Stimulated activated CD8-positive, alpha-beta memory T cell treated with anti-CD3 and anti-CD28 coated beads, Interleukin-4, amount 100 ng/mL, for 24 hours (primary cell): Measurements from ENCODE around the gene KDM2A.

Experiments used
- DNase-seq: peaks from one replicate; pipeline ENCODE4 v3.0.0-alpha.2; 2020; ENCODE audit warnings: low read depth

Gene KDM2A

GRCh38 chr11:67273260-67273990, 154.4 kb downstream of the KDM2A start:
- DNase-seq, result no peak

DNA sequence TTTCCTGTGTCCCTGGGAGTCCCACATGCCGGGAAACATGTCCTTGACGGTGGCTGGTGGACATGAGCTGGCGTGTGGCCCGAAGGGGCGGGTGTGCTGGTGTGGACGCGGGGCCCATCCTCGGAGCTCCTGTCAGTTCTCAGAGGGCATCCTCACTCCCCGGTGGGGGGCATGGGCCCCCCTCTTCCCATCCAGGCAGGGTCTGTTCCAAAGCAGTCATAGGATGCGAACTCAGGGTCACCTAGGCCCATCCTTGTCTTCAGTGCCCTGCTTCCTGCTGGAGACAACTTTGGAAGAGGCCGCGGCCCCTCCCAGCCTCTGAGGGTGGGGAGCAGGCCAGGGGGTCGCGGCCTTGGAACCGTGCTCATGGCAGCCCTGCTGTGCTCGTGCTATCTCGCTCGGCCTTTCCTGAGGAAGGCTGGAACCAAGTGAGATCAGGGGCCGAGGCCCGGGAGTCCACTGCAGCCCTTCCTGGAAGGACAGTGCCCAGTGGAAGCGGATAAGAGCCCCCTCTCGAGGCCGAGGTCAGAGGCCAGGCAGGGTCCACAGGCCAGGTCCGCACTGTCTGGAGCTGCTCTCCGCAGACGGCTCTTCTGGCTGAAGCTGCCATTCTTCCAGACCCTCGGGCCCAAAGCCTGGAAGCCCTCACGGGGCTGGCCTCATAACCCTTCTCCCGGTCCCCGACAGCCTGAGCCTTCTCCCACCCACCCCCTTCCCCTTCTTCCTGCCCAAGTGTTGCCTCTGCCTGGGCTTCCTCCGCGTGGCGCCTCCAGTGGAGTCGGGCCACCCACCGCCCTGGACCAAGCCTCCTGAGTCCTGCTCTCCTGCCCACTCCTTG, 155.9 kb downstream of the KDM2A start:
- no peak for DNase-seq

DNA sequence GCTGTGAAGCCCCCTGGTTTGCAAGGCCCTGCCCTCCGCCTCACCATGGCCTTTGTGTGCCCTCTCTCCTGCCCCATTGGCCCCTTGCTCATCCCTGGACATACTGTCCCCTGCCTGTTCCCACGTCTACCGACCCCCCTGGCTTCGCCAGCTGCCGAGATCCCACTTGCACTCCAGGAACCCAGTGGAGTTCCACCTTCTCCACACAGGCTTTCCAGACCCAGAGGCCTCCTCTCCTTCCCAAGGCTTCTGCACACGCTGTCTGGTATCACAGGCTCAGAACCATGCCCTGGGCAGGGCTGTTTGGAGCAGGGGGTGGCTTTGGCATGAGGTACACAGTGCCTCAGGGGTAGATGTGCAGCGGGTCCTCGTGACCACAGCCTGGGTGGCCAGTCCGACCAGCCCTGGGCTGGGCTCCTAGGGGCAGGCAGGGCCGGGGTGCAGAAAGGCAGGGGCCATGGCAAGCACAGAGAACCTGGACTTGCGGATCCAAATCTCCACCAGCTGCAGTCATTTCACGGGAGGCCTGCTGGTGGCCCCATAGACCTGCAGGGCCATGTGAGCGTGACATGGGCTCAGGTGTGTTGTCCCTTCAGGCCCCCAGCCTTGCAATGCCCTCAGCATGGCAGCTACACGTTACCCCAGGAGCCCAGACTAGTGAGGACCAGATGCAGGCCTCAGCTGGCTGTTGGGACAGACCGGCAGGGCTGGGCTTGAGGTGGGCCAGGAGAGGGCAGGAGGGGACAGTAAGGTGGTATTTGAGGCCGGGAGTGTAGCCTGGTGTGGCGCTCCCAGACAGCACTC, 156.7 kb downstream of the KDM2A start:
- no peak for DNase-seq

DNA sequence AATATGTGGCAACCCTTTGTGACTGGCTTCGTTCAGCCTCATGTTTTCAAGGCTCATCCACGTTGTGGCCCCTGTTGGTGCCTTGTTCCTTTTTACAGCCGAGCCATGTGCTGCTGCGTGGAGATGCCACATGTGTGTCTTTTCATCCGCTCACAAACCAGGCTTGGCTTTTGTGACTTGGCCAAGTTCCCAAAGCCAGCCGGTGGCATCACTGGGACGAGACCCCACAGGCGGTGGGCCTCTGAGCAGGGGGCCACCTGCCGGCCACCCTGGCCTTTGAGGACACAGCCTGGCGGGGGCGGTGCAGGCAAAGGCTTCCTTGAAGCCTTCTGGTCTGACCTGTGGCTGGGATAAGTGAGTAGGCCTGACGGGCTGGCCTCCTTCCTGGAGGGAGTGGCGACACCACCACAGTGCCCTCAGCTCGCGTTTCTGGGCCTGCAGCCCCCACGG, 157.7 kb downstream of the KDM2A start:
- peak; percentile 47 for DNase-seq

DNA sequence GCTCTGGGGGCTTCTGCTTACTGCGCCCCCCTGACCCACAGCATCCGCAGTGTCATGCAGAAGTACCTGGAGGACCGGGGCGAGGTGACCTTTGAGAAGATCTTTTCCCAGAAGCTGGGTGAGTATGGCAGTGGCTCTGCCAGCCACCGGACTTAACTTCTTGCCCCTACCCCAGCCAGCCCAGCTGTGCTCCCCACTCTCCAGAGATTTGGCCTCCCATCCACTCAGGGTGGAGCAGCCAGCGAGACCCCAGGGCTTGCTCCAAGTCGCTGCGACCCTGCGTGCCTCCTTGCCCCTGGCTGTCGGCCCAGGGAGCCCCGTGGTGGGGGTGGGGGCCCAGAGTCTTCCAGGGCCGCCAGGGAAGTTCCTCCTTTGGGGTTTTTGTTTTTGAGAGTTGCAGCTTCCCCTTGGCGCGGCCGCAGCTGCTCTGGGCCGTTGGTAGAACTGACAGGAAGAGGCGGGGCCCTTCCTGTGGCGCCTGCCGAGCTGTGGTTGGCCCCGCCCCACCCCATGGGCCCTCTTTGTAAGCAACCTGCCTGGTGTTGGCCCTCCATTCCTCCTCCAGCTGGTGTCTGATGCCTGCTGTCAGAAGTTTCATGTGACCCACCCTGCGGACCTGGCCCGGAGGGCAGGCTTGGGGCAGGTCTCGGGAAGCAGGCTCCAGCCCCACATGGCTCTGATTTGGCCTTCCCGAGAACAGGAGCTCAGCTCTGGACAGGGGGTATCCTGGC, 158.3 kb downstream of the KDM2A start:
- peak; percentile 82 for DNase-seq

- DNase-seq, result no peak
These were observed 159.3 kb downstream of the KDM2A start for GRCh38 chr11:67278135-67278938.

GRCh38 chr11:67278939-67279588, 160.0 kb downstream of the KDM2A start:
- no peak for DNase-seq

DNA sequence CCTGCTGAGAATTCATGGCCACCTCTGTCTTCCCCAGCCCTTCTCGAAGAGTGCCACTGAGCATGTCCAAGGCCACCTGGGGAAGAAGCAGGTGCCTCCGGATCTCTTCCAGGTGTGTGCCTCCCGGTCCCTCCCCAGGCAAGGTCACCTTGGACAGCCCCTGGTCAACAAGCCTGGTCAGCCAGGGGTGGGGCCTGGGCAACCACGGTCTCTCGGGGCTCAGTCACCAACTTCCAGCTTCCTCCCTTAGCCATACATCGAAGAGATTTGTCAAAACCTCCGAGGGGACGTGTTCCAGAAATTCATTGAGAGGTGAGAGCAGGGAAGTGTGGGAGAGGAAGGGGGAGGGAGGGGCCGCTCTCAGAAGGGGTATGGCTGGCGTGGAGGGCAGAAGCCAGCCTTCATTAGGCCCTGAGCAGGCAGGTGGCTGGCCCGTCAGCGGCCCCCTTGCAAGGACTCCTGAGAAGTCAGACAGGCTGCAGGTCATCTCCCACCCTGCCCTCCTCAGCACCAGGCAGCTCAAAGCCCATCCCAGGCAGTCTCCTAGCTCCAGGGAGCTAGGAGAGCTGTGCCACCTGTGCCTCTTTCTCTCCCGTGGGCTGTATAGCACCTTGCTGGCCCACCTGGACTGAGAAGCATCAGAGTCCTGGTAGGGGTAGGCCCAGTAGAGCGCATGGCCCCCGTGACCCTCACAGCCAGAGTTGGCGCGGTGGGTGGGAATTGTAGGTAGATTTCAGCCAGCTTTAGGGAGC, 160.7 kb downstream of the KDM2A start:
- no peak for DNase-seq

DNA sequence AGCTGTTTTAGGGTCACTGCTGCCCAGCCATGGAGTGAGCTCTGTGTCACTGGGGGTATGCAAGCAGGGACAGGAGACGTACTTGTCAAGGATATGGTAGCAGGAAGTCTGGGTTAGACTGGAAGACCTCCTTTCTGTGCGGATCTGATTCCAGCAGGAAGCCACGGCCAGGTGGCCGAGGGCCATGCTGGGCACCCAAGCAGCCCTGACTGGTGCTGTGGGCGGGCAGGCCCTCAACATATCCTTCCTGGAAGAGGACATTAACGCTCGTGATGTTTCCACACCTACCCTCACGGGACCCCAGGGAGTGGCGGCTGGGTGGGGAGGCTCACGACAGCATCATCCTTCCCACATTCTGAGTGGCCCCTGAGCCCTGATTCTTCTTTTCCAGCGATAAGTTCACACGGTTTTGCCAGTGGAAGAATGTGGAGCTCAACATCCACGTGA, 161.3 kb downstream of the KDM2A start:
- DNase-seq, result no peak

DNA sequence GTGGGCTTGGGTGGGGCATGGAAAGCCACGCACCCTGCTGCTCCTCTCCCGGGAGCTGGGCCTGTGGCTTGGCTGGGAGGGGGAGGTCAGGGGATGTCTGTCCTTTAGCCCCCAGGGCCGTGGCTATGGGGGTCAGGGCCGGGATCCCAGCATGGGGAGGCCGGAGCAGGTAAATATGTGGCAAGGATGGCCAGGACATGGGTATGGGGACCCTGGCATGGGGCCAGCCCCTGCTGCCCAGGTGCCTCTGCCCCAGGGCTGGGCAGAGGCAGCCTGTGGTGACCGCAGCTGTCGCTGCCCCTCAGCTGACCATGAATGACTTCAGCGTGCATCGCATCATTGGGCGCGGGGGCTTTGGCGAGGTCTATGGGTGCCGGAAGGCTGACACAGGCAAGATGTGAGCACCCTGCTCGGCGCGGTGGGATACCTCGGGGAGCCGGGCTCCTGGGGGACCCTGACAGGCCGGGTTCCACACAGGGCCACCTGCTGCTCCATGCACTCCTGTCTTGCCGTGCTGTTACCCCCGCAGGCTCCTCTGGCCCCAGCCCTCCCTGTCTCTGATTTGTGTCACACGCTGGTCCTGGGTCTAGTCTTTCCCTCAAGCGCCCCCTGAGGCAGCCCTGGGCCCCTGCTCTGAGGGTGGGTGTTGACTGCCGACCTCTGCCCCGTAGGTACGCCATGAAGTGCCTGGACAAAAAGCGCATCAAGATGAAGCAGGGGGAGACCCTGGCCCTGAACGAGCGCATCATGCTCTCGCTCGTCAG, 161.9 kb downstream of the KDM2A start:
- no peak for DNase-seq

GRCh38 chr11:67281552-67282150, 162.6 kb downstream of the KDM2A start:
- no peak for DNase-seq

DNA sequence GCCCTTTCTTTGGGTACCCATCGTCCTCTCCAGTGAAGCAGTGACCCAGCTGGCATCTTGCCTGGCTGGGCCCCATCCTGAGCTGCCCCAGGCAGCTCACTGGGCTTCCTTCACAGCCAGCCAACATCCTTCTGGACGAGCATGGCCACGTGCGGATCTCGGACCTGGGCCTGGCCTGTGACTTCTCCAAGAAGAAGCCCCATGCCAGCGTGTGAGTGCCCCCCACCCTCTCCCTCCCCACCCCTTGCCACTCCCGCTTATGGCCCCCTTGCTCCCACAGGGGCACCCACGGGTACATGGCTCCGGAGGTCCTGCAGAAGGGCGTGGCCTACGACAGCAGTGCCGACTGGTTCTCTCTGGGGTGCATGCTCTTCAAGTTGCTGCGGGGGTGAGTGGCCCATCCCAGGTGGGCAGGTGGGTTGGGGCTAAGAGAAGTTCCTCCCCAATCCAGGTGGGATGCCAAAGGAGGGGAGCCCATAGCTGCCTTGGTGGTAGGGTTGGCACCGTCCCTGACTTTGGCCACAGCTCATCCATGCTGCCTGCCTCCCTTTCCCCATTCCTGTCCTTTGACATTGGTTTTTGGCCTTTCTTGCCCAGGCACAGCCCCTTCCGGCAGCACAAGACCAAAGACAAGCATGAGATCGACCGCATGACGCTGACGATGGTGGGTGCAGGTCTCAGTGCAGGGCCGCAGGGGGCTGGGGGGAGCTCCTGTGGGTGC, 163.3 kb downstream of the KDM2A start:
- DNase-seq, result no peak

DNA sequence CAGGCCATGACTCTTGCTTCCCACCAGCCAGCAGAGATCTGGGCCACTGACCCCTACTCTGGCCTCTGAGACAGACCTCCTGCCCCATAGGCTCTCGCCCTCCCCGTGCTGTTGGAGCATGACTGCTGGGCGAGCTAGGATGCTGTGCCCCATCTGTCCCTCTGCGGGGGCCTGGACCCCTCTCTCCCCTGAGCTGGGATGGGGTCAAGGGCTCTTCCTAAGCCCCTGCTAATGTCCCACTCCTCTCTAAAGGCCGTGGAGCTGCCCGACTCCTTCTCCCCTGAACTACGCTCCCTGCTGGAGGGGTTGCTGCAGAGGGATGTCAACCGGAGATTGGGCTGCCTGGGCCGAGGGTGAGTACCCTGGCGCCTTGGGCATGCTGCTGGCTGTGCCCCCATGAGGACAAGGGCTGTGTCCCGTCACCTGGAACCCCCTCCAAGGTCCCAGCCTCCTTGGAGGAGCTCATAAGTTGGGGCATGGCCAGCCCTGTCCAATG, 163.9 kb downstream of the KDM2A start:
- no peak for DNase-seq

- DNase-seq, result no peak
These were observed 164.5 kb downstream of the KDM2A start for GRCh38 chr11:67283481-67283963.

- DNase-seq, result no peak
These were observed 165.9 kb downstream of the KDM2A start for GRCh38 chr11:67284811-67285540.
